Measurements from ENCODE around the gene CHAF1A.

The CHAF1A gene

GRCh38 chr19:4357921-4358326, 44.5 kb upstream of the CHAF1A start:
- Mint-ChIP-seq H3K27me3 (ENCODE audit: low read depth, poor library complexity) (no peaks in the 10 kb centered on the region), H3K4me1 (peaks cover 13% of the 10 kb centered on the region), H3K9me3 (no peaks in the 10 kb centered on the region), H3K4me3 (no peak overlapping the region), H3K27ac (no peak overlapping the region), H3K36me3 (ENCODE audit: low read depth) (peaks cover 5% of the 10 kb centered on the region)
- no peak for DNase-seq
- TF ChIP-seq CTCF (IDR thresholded peaks at IDR 0.05): no peak

- no peak overlapping the region for H3K4me3 Mint-ChIP-seq
- no peak overlapping the region for H3K27ac Mint-ChIP-seq
- H3K4me1 Mint-ChIP-seq: peaks cover 13% of the 10 kb centered on the region
- H3K9me3 Mint-ChIP-seq: no peaks in the 10 kb centered on the region
- H3K36me3 Mint-ChIP-seq (ENCODE audit: low read depth): peaks cover 5% of the 10 kb centered on the region
- no peak for TF ChIP-seq CTCF (IDR thresholded peaks at IDR 0.05)
- H3K27me3 Mint-ChIP-seq (ENCODE audit: low read depth, poor library complexity): no peaks in the 10 kb centered on the region
- no peak for DNase-seq
Measured at GRCh38 chr19:4358709-4359626, 43.5 kb upstream of the CHAF1A start.

- Mint-ChIP-seq H3K27ac (no peak overlapping the region), H3K4me1 (peaks cover 13% of the 10 kb centered on the region), H3K4me3 (no peak overlapping the region), H3K27me3 (ENCODE audit: low read depth, poor library complexity) (no peaks in the 10 kb centered on the region), H3K36me3 (ENCODE audit: low read depth) (peaks cover 5% of the 10 kb centered on the region), H3K9me3 (no peaks in the 10 kb centered on the region)
- DNase-seq: no peak
- no peak for TF ChIP-seq CTCF (IDR thresholded peaks at IDR 0.05)
Measured at GRCh38 chr19:4359627-4360000, 42.8 kb upstream of the CHAF1A start.

GRCh38 chr19:4360081-4360569, 42.3 kb upstream of the CHAF1A start:
- Mint-ChIP-seq H3K4me3 (no peak overlapping the region), H3K27me3 (ENCODE audit: low read depth, poor library complexity) (no peaks in the 10 kb centered on the region), H3K4me1 (peaks cover 13% of the 10 kb centered on the region), H3K36me3 (ENCODE audit: low read depth) (peaks cover 5% of the 10 kb centered on the region), H3K9me3 (no peaks in the 10 kb centered on the region), H3K27ac (peak overlapping the region; percentile 90)
- no peak for DNase-seq
- no peak for TF ChIP-seq CTCF (IDR thresholded peaks at IDR 0.05)

GRCh38 chr19:4360641-4361151, 41.7 kb upstream of the CHAF1A start:
- Mint-ChIP-seq H3K27me3 (ENCODE audit: low read depth, poor library complexity) (no peaks in the 10 kb centered on the region), H3K9me3 (no peaks in the 10 kb centered on the region), H3K4me1 (peaks cover 13% of the 10 kb centered on the region), H3K36me3 (ENCODE audit: low read depth) (peaks cover 5% of the 10 kb centered on the region), H3K27ac (peak overlapping the region; percentile 90), H3K4me3 (no peak overlapping the region)
- TF ChIP-seq CTCF (IDR thresholded peaks at IDR 0.05): no peak
- DNase-seq: no peak
